Measurements from ENCODE around the gene MED29. TPM values are rescaled to one million over a fixed set of nuclear protein-coding genes. Genes with fewer than 3 reads are reported as not detected.
A peak's percentile ranks its signal among the peaks of the same experiment; 100 is the strongest.

MED29 gene
- total RNA-seq, 1 experiment from 2014 or later = 17.0 TPM

DNA sequence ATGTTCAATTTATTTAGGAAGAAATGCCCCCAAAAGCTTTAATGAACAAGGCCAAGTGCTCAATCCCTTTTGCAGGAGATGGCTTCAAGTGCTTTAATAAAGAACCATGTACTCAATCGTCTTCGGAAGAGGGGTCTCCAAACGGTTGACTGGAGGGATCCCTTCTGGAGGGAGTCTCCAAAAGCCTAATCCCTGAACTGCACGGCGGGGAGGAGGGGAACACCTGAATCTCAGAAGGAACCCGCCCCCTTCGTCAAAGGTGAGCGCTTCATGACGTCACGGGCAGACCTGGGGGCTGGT is 777 bp upstream of the MED29 start:
- Histone ChIP-seq H3K9ac (ENCODE audit: low read length) (peak overlapping the region; percentile 95), H3K79me2 (ENCODE audit: low read length) (peaks cover 25% of the 10 kb centered on the region), H3K4me3 (ENCODE audit: low read length) (peak overlapping the region; percentile 97), H3F3A (ENCODE audit: low read length, unreplicated experiment) (no peaks in the 10 kb centered on the region), H4K20me1 (ENCODE audit: low read length) (no peaks in the 10 kb centered on the region), H3K9me2 (replicated peaks; ENCODE audit: low read length) (no peaks in the 10 kb centered on the region), H3K4me2 (ENCODE audit: low read length) (peak overlapping the region; percentile 92), H2AFZ (ENCODE audit: low read length) (peak overlapping the region; percentile 92), H3K9me3 (ENCODE audit: low read length) (no peaks in the 10 kb centered on the region), H3K27ac (ENCODE audit: low read length) (peak overlapping the region; percentile 81), H3K36me3 (ENCODE audit: low read depth, low read length) (no peaks in the 10 kb centered on the region; the same call in none of the 2 replicates), H3K4me1 (ENCODE audit: insufficient read depth, low read length) (peaks cover 6% of the 10 kb centered on the region; the same call in 1 of the 2 replicates), H3K27me3 (ENCODE audit: low read length) (no peaks in the 10 kb centered on the region)
- DNase-seq (peak; percentile 45), ATAC-seq (no peak; the same call in 1 of the 2 replicates)
- TF ChIP-seq, protein P1, sequence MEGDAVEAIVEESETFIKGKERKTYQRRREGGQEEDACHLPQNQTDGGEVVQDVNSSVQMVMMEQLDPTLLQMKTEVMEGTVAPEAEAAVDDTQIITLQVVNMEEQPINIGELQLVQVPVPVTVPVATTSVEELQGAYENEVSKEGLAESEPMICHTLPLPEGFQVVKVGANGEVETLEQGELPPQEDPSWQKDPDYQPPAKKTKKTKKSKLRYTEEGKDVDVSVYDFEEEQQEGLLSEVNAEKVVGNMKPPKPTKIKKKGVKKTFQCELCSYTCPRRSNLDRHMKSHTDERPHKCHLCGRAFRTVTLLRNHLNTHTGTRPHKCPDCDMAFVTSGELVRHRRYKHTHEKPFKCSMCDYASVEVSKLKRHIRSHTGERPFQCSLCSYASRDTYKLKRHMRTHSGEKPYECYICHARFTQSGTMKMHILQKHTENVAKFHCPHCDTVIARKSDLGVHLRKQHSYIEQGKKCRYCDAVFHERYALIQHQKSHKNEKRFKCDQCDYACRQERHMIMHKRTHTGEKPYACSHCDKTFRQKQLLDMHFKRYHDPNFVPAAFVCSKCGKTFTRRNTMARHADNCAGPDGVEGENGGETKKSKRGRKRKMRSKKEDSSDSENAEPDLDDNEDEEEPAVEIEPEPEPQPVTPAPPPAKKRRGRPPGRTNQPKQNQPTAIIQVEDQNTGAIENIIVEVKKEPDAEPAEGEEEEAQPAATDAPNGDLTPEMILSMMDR (conservative IDR thresholded peaks at IDR 0.05; ENCODE audit: low read depth, low read length) = no peak
- TF ChIP-seq EZH2phosphoT487 (IDR thresholded peaks at IDR 0.05; ENCODE audit: borderline replicate concordance, low read length) (no peak), EZH2 (IDR thresholded peaks at IDR 0.05; ENCODE audit: low read length, unreplicated experiment) (no peak)
- ChIA-PET CTCF (interaction anchor here (0.6 kb wide), 1 partner anchor 109 kb away, joined by 8 read pairs; no protein-coding TSS in a partner anchor), POLR2A (ENCODE audit: unreplicated experiment) (interaction anchor here (1.6 kb wide), 1 partner anchor 12 kb away, joined by 4 read pairs; no protein-coding TSS in a partner anchor)
- intact Hi-C loops (cut with micrococcal nuclease) = no loop called here
- no TSS peak for BruUV-seq (replicated peaks)

DNA sequence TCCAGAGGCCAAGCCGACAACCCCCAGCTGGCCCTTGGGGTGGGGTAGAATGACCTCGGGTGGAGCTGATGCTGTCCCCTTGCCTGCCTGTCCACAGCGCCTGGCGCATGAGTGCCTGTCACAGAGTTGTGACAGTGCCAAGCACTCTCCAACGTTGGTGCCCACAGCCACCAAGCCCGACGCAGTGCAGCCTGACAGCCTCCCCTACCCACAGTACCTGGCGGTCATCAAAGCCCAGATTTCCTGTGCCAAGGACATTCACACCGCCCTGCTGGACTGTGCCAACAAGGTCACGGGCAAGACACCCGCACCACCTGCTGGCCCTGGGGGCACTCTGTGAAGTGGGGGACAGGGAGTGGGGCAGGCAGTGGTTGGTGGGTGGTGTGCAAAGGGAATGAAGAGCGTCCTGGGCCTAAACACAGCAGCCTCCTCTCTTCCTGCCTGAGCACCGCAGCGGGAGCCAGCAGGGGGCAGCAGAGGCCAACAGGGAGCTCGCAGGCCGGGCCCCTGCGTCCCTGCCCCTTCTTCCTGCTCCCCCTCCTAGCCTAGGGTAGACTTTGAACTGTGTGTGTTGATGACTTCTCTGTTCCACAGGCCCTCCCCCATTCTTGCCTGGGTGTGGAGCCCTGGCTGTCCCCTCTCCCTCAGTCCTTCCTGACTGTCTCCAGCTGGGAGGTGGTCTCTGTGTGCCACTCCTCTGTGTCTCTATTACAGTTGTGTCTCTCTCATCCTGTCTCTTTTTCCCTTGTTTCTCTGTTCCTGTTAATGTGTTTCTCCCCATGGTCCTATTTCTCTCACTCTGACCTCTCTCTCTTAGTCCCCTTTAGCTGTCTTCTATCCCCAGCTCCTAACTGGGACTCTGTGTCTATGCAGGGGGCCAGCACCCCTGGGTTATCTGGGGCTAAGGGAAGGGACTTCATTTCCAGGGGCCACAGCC is 6.5 kb downstream of the MED29 start:
- BruUV-seq (replicated peaks) = no TSS peak
- H3K4me2 ChIP-seq (ENCODE audit: low read length) = peak overlapping the region; percentile 57
- H3K9me3 ChIP-seq (ENCODE audit: low read length) = no peaks in the 10 kb centered on the region
- TF ChIP-seq, protein P1 (conservative IDR thresholded peaks at IDR 0.05; ENCODE audit: low read depth, low read length) = peak; percentile 82
- no peak for TF ChIP-seq EZH2 (IDR thresholded peaks at IDR 0.05; ENCODE audit: low read length, unreplicated experiment)
- no peak for TF ChIP-seq EZH2phosphoT487 (IDR thresholded peaks at IDR 0.05; ENCODE audit: borderline replicate concordance, low read length)
- DNase-seq = peak; percentile 78
- peak; percentile 64 for ATAC-seq
- no peak overlapping the region for H3K4me3 ChIP-seq (ENCODE audit: low read length)
- ChIA-PET CTCF (interaction anchor here (0.6 kb wide), 1 partner anchor 43 kb away, joined by 13 read pairs; no protein-coding TSS in a partner anchor), POLR2A (ENCODE audit: unreplicated experiment) (interaction anchor here (0.7 to 1.1 kb wide), 3 partner anchors 16 to 55 kb away, joined by 3 to 5 read pairs (median 3); partner anchors contain the start of genes RPS16 and SAMD4B)
- no peaks in the 10 kb centered on the region for H3K9me2 ChIP-seq (replicated peaks; ENCODE audit: low read length)
- H3K27ac ChIP-seq (ENCODE audit: low read length) = peak overlapping the region; percentile 68
- no peaks in the 10 kb centered on the region for H3K27me3 ChIP-seq (ENCODE audit: low read length)
- intact Hi-C loops (cut with micrococcal nuclease) = loop anchor here (1.0 kb wide), 1 partner anchor 14 kb away; no protein-coding TSS in a partner anchor
- no peaks in the 10 kb centered on the region for H4K20me1 ChIP-seq (ENCODE audit: low read length)
- H3F3A ChIP-seq (ENCODE audit: low read length, unreplicated experiment) = no peaks in the 10 kb centered on the region
- H3K9ac ChIP-seq (ENCODE audit: low read length) = peak overlapping the region; percentile 52
- no peak overlapping the region for H2AFZ ChIP-seq (ENCODE audit: low read length)
- 0 out of 2 replicates have a peak, but pooled peaks cover 1% of the 10 kb centered on the region for H3K79me2 ChIP-seq (ENCODE audit: low read length)
- H3K36me3 ChIP-seq (ENCODE audit: low read depth, low read length) = no peaks in the 10 kb centered on the region
- peaks cover 30% of the 10 kb centered on the region for H3K4me1 ChIP-seq (ENCODE audit: insufficient read depth, low read length)

All from PC-3 (cell line).